ENCODE data around the gene PLXNA4.

The PLXNA4 gene

DNA sequence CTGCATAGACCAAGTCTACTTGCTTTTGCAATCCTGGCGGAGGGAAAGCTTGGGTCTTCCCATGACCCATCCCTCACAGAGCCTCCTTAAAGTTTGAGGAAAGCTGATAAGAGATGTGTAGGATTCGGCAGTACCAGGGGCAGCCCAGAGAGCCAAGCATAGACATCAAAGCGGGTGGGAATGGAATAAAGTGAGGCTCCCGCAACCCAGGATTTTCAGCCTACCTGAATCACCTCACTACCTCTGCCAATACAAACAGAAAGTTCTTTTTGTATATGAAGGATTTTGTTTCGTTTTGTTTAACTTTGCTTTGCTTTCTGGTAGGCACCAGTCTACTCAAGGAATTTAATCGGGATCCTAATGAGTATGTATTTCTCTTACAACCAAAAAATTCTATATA lies 451.7 kb downstream of the PLXNA4 start:
- DNase-seq, result no peak

DNA sequence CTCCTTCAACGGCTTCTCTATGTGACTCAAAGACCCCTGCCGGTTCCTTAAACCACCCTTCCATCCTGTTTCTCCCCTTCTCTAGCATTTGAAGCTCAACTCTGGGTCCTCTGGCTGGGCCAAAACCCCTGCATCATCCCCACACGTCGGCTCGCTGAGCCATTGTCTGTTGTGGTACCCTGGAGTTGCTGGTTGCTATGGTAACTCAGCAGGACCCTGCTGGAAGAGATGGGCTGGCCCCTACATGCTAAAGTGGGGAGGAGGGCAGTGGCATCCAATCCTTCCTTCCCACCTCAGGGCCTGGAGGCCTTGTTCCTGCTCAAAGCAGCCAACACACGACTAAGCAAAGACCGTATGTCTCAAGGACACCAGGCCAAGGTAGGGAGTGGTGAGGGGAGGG lies 452.5 kb downstream of the PLXNA4 start:
- DNase-seq, result no peak

DNA sequence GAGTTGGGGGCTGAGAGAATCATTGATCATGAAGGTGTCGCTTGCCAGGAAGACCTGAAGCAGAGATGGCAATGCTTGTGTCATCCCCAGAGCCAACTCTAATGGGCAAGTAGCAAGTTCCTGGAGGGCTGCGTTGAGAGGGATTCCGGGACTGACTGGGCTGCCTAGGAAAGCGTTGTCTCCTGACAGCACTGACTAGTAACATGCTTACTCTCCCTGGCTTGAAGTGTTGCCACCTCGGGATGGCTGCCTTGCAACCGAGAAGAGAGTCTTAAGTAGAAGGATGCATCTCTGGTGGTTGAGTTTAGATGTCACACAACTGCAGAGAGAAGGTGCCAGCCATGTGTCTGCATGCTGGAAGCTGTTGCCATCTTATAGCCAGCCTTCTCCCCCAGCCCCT lies 453.4 kb downstream of the PLXNA4 start:
- no peak for DNase-seq

DNA sequence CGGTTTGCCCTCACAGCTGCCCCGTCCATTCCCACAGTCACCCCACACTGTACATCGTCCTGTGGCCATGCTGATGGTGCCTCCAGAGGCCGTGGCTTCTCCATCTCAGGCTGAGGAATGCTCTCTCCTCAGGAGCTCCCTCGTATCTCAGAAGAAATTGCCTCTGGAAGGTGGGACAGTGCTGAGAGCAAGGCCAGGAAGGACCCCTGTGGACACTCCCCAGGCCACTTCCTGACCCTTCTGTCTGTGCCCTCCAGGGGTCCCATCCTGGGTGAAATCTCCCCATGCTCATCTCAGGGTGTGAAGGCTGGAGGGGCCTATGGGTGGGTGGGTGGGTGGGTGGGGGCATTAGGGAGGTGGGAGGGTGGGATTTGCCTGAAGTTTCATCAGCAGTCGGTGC lies 454.3 kb downstream of the PLXNA4 start:
- DNase-seq, result no peak

DNA sequence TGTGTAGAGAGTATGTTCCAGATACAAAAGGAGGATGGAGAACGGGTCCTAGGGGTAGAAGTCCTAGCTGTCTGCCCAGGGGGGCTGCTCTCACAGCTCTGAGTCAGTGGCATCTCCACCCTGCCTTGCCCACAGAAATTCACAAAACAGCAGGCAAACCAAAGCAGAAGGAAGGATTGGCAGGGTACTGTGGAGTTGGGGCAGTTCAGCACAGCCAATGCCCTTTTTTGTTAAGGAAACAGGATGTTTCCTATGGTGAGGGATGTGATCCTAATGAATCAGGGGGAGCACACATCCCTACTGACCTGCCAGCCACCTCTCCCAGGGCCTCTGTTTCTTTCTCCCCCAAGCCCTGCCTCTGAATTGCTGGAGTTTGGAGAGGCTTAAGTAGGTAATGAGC lies 457.6 kb downstream of the PLXNA4 start:
- no peak for DNase-seq

DNA sequence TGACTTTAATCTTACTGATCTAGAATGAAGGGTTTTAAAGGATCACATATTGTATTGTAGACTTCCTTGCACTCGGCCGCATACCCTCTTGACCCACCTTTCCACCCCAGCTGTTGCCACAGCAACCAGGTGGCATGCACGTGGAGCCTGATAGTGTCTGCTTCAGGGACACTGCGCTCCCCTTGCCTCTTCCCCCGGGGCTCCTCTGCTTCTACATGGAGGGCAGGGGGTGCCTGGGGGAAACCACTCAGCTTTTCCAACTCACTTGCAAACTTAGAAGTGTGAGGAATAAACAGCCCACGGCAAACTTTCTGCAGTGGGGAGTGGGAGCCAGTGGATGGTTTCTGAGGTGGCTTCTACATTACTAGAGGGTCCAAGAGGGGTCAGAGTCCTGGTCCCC lies 458.6 kb downstream of the PLXNA4 start:
- no peak for DNase-seq

DNA sequence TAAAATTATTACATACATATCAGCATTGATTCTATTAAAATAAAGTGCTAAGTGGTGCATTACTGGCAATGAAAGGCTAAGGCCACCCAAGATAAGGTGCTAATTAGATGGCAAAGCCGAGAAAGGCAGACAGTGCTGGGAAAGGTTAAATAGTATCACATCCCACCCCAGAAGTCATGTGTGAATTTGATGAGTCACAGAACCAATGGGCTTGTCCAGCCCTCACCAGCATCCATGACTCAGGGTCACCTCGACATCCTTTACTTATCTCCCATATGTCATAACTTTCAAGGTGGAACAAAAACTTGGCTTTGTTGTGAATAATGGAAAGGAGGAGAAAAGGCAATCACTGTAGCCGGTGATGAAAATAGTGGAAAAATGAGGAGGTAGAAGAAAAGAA lies 459.1 kb downstream of the PLXNA4 start:
- no peak for DNase-seq

DNA sequence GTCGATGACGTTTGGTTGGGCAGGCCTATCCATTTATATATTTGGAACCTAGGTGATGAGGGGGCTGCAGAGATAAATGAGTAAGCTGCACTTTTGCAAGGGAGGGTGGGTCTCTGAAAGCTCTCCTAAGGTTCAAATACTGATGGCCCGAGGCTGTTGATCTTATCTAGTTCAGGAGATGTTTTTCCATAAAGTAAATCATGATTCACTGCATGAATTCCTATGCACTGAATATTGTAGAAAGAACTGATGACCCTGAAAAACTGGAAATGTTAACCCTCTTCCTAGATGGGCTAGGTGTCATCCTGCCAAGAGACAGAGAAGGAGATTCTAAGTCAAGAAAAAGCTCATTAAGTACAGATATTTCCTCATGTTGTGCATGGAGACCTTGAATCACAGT lies 459.9 kb downstream of the PLXNA4 start:
- DNase-seq, result no peak

DNA sequence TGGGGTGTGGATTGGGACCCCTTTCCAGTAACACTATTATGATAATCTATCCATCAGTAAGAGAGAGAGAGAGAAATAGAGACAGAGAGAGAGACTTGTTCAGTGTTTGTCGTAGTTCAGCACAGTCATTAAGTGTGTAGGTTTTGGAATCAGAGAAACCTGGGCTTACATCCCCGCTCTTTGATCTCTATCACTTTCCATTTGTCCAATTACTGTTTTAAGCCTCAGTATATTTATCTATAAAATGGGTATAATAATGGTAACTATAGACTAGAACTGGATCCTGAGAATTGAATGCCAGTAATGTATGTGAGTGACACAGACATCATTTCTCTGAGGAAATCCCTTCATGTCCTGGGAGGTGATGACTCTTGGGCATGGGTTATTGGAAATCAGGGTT lies 460.5 kb downstream of the PLXNA4 start:
- DNase-seq, result no peak

DNA sequence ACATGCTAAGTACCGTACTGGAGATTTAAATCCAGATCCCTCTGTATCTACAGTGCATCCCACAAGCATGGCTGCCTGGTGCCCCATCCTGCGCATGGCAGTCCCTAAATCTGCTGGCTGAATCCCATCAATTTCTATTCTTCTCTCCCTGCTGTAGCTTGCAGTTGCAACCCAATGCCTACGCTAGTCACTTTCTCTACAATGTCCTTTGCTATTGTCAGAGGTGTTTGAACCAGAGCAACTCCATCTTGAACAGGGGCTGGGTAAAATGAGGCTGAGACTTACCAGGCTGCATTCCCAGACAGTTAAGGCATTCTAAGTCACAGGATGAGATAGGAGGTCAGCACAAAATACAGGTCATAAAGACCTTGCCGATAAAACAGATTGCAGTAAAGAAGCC lies 461.2 kb downstream of the PLXNA4 start:
- DNase-seq, result no peak

DNA sequence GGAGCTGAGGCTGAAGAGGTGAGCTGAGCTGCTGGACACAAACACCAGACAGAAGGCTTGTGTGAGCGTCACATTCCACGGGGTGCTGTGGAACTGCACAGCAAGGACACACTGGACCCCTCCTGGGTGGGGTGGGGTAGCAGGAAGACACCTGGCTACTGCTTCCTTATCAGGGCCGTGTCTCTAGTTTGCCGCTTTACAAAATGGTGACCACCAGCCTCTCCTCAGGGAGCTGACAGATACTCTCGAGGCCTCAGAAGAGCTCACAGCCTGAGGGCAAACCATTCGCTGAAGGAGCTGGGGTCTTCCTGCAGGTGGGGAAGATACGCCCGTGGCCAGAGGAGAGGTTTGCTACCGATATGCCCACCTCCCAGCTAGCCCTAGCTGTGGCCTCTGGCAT lies 461.9 kb downstream of the PLXNA4 start:
- DNase-seq, result no peak

DNA sequence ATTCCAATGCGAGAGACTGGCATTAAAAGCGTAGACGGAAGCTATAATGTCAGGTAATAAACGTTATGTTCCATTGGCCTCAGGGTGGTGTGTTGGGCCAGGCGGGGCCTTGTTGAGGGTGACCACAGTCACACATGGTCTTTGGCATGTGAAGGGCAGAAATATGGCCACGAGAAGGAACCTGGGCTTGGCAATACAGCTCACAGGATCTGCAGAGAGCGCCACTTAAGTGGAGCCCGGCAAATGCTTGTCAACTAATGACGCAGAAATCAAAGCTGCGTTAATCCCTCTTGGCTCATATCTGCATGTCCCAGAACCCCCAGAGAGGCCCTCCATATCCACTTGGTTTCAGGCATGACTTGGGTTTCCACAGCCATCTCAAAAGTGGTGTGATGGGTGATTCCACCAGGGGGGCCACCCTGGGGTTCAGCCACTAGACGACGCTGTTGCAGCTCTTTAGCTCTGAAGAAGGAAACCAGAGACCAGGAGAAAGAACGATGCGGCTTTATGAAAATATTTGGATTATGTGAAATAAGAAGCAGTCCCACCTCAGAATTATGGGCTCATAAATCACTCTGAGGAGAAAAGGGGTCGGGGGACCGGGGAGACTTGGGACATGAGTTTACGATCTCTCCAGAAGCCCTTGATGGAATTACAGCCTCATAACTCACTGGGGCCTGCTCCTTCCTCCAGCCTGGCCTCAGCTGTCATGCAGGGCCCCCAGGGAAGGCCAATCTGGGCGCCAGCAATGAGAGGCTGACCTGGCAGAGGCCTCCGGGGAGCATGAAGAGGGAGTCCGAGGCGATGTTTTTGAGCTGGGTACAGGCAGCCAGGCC lies 462.5 kb downstream of the PLXNA4 start:
- DNase-seq, result no peak

DNA sequence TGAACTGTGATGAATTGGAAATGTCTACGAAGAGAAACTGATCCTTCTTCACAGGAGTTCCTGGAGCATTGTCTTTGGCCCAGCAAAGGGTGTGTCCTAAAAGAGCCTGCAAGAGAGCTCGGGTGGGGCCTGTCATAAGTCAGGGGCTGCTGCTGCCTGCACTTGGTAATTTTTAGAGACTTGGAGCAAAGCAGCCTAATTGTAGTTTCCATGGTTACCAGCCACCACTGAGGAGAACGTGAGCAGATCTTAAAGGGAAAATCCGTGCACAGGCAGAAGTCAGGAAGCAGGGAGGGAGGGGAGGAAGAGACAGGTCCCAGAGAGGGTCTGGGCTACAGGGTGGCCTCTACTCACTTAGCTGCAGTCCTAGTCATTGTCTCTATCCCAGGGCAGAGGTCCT lies 463.6 kb downstream of the PLXNA4 start:
- DNase-seq, result no peak

DNA sequence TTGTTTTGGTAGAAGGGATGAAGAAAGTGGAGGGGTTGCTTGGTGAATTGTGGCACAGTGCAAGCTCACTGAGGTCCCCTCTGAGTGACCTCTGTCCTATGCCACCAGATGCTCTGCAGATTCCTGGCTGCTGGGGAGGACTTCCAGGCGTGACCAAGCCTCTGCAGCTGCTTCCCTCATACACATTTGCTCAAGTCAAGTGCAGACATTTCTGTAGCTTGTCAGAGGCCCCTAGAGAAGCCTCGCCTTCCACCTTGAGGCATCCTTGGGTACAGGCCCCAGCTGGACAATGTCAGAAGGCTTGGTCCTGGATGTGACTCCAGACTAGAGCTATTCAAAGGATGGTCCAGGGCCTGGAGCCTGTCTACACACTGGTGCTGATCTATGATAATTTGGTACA lies 464.2 kb downstream of the PLXNA4 start:
- DNase-seq, result no peak

DNA sequence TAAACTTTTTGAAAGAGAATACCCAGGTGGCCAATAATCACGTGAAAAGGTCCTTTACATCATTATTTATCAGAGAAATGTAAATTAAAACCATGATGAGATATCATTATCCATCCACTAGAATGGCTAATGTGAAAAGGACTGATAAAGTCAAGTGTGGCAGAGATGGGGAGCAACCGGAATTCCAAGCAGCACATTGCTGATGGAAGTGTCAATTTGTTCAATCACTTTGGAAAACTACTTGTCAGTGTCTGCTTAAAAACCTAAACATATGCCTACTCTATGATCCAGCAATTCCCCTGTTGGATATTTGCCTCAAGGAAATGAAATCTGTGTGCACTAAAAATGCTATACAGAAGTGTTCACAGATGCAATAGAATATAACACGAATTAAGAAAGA lies 465.6 kb downstream of the PLXNA4 start:
- DNase-seq, result no peak

DNA sequence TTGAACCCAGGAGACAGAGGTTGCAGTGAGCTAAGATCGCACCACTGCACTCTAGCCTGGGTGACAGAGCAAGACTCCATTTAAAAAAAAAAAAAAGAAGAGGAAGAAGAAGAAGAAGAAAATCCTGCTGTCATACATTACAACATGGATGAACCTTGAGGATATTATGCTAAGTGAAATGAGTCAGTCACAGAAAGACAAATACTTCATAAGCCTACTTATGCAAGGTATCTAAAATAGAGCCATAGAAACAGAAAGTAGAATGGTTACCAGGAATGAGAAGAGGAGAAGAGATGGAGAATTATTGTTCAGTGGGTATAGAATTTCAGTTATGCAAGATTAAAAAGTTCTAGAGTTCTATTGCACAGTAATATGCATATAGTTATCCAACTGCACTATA lies 466.5 kb downstream of the PLXNA4 start:
- DNase-seq, result no peak

DNA sequence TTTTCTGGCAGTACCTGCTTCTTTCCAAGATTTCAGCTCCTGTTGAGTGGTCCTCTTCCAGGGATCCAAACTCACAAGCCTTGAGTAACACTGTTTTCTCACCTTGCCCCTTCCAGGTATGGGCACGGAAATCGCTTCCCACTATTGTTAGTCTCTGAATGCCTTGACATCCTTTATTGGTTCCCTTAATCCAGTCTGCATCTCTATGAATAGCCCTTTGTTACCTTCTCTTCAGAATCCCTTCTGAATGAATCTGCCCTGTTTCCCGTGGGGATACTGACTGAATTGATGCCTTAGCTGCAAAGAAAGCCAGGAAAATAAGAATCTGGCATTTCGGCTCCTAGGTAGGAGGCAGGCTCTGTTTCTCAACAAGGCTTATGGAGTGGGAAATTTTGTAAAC lies 467.7 kb downstream of the PLXNA4 start:
- no peak for DNase-seq

DNA sequence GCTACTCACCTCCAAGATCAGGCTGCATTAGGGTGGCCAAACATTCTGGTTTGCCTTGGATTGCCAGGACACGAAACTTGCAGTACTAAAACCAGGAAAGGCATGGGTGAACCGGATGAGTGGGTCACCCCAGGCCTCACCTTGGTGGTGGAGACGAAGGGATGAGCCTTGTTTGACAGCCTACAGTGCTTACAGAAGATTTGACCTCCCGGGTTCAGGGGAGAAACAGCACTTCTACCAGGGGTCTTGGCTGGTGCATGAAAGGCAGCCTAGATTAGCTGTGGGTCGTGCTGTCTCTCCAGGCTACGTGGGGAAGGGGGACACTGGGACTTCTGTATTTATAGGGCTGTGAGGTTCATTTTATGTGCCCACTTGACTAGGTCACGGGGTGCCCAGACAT lies 469.8 kb downstream of the PLXNA4 start:
- no peak for DNase-seq

DNA sequence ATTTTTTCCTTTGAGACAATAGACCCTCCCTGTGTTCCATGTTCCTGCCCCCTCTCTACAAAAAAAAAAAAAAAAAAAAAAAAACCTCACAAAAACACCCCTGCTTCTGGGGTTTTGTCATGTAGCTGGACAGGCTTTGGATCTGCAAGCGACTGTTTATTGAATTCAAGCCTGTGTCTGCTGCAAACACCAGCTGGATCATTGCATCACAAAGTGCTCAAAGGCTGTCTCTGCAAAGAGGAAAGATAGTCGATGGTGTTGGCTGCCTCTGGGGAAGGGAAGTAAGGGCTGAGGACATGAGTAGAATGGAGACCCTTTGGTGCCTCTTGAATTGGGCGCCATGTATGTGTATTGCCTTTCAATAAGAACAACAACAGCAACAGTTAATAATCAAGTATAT lies 471.2 kb downstream of the PLXNA4 start:
- no peak for DNase-seq

DNA sequence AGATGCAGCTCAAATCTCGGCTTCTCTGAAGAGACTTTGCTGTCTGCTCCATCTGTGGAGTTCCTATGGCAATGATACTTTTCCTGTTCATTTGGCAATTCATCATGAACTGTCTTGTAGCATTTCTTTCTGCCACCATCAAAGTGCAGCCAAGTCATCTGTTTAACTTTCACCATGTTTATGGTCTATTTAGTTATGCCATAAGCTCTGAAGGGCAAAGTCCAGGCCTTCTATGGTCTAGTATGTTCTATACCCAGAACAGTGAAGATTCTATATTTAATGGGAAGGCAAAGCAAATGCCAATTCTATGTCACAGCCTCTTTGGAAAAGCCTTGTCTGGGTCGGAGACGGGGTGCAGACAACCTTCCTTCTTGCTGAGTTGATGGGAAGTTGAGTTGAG lies 472.6 kb downstream of the PLXNA4 start:
- DNase-seq, result no peak

DNA sequence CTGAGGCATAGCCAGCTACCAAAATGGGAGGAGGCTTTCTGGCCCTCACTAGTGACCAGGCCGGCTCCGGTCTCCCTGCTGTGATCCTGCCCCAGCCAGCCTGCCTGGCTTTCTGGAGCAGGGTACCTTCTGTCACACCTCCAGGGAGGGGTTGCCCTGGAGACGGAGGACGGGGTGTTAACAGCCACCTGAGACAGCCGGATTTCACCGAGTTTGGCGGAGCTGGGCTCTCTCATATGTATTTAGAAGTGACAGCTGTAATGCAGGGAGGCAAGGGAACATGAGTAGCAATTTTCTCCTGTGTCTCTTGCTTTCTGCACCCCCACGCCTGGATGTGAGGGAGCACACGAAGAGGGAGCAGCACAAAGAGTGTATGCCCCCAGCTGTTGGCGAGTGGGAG lies 473.3 kb downstream of the PLXNA4 start:
- no peak for DNase-seq

DNA sequence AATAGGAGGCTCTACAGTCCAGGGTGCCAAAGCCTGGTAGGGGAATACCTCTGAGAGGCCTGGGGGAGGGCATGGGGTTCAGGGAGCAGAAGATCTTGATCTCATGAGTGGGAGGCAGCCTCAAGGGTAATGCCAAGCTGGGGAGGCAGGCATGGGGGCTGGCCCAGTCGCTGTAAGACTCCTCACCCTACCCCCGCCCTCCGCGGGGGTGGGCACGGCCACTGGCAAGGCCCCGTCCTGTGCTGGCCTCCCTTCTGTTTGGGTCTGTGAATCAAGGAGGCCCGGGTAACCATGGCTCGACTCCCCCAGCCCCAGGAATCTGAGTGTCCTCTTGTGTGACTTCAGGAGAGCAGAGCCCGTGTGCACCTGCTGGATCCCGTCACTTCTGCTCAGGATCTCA lies 473.9 kb downstream of the PLXNA4 start:
- DNase-seq, result no peak

DNA sequence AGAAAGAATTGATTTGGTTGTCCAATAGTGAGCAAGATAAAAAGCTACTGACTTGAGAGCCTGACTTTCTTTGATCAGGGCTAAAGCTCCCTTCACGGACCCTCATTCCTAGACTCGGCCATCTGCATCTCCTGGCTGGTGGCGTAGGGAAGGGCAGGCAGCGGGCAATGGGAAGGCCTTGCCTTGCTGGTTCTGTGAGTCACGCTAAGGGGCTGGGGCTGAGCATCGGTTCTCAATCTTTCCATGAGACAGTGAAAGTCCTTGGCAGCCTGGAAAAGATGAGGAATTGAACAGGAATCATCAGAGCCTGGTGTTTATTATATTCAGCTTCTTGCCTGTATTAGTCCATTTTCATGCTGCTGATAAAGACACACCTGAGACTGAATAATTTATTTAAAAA lies 475.3 kb downstream of the PLXNA4 start:
- DNase-seq, result no peak

DNA sequence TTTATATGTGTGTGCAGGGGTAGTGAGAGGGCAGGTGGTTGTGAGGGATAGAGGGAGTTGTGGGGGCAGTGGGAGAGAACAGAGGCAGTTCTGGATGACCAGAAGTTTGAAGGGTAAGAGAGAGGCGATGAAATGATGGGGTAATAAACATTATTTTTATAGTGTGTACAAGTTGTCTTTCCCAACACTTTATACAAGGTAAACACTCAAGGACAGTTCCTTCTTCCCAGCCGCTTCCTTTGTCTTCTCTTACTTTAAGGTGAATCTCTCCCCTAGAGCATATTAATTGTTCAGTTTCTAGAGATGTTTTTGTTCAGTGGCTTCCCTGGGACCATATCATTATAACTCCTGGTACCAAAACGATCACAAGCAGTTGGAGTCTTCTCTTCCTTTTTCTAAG lies 475.8 kb downstream of the PLXNA4 start:
- DNase-seq, result no peak

DNA sequence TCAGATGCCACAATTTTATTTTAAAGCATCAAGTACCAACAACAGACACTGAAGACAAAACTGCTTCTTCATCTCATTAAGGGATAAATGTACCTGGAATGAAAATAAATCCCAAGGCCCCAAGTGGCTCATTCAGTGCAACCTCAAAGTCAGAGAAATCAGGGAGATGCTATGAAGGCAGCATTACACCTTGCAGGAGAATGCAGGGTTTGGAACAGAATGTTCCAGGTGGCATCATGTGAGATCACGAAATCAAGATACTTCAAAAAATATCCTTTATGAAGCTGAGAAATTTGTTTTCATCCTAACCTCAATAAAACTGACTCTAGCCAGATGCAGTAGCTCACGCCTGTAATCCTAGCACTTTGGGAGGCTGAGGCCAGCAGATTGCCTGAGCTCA lies 477.1 kb downstream of the PLXNA4 start:
- DNase-seq, result no peak

DNA sequence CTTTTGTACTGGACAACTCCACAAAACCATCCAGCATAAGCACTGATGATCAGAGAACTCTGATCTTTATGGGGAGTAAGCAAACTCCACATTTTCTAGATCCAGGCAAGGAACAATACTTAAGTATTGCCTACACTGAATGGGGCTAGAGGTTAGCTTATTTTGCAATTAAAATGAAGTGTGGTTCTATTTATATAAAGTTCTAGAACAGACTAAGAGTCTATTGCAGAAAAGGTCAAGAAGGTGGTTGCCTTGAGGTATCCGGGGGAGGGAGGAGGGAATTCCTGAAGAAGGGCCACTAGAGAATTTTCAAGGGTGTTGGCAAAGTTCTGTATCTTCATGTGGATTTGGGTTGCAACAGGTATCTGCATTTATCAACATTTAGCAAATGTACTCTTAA lies 477.9 kb downstream of the PLXNA4 start:
- no peak for DNase-seq

Data from activated naive CD4-positive, alpha-beta T cell treated with anti-CD3 and anti-CD28 coated beads, Interleukin-2, amount 50 U/mL, for 16 hours (primary cell).